ENCODE data around the gene IQCH.

IQCH gene

GRCh38 chr15:67380921-67381320 is 126.3 kb downstream of the IQCH start:
- Histone ChIP-seq H3K27me3 (ENCODE audit: low read depth, low read length) (no peaks in the 10 kb centered on the region), H3K4me3 (ENCODE audit: low read depth in 1 of 2, low read length in 2 of 2) (no peak overlapping the region), H3K36me3 (ENCODE audit: control insufficient read depth in 1 of 2, insufficient read depth in 2 of 2, low read length in 2 of 2) (no peaks in the 10 kb centered on the region), H3K9me3 (ENCODE audit: control insufficient read depth in 1 of 2, low read length in 2 of 2) (no peaks in the 10 kb centered on the region), H3K27ac (ENCODE audit: low read length) (no peak overlapping the region), H3K4me1 (ENCODE audit: control insufficient read depth in 1 of 2, insufficient read depth in 2 of 2, low read length in 2 of 2) (no peaks in the 10 kb centered on the region)

- Histone ChIP-seq H3K27me3 (ENCODE audit: low read depth, low read length) (no peaks in the 10 kb centered on the region), H3K27ac (ENCODE audit: low read length) (no peak overlapping the region), H3K4me3 (ENCODE audit: low read depth in 1 of 2, low read length in 2 of 2) (no peak overlapping the region), H3K36me3 (ENCODE audit: control insufficient read depth in 1 of 2, insufficient read depth in 2 of 2, low read length in 2 of 2) (no peaks in the 10 kb centered on the region), H3K4me1 (ENCODE audit: control insufficient read depth in 1 of 2, insufficient read depth in 2 of 2, low read length in 2 of 2) (no peaks in the 10 kb centered on the region), H3K9me3 (ENCODE audit: control insufficient read depth in 1 of 2, low read length in 2 of 2) (no peaks in the 10 kb centered on the region)
These were observed 126.9 kb downstream of the IQCH start for GRCh38 chr15:67381416-67382045.

- Histone ChIP-seq H3K36me3 (ENCODE audit: control insufficient read depth in 1 of 2, insufficient read depth in 2 of 2, low read length in 2 of 2) (no peaks in the 10 kb centered on the region), H3K4me3 (ENCODE audit: low read depth in 1 of 2, low read length in 2 of 2) (no peak overlapping the region), H3K27me3 (ENCODE audit: low read depth, low read length) (no peaks in the 10 kb centered on the region), H3K27ac (ENCODE audit: low read length) (no peak overlapping the region), H3K4me1 (ENCODE audit: control insufficient read depth in 1 of 2, insufficient read depth in 2 of 2, low read length in 2 of 2) (no peaks in the 10 kb centered on the region), H3K9me3 (ENCODE audit: control insufficient read depth in 1 of 2, low read length in 2 of 2) (no peaks in the 10 kb centered on the region)
These were observed 128.1 kb downstream of the IQCH start for GRCh38 chr15:67382723-67383122.

GRCh38 chr15:67383899-67384298 is 129.3 kb downstream of the IQCH start:
- H3K4me3 ChIP-seq (ENCODE audit: low read depth in 1 of 2, low read length in 2 of 2): no peak overlapping the region
- no peaks in the 10 kb centered on the region for H3K36me3 ChIP-seq (ENCODE audit: control insufficient read depth in 1 of 2, insufficient read depth in 2 of 2, low read length in 2 of 2)
- no peaks in the 10 kb centered on the region for H3K4me1 ChIP-seq (ENCODE audit: control insufficient read depth in 1 of 2, insufficient read depth in 2 of 2, low read length in 2 of 2)
- no peak overlapping the region for H3K27ac ChIP-seq (ENCODE audit: low read length)
- no peaks in the 10 kb centered on the region for H3K9me3 ChIP-seq (ENCODE audit: control insufficient read depth in 1 of 2, low read length in 2 of 2)
- no peaks in the 10 kb centered on the region for H3K27me3 ChIP-seq (ENCODE audit: low read depth, low read length)

GRCh38 chr15:67384761-67385160 is 130.2 kb downstream of the IQCH start:
- no peaks in the 10 kb centered on the region for H3K9me3 ChIP-seq (ENCODE audit: control insufficient read depth in 1 of 2, low read length in 2 of 2)
- no peak overlapping the region for H3K4me3 ChIP-seq (ENCODE audit: low read depth in 1 of 2, low read length in 2 of 2)
- H3K27me3 ChIP-seq (ENCODE audit: low read depth, low read length): no peaks in the 10 kb centered on the region
- no peaks in the 10 kb centered on the region for H3K36me3 ChIP-seq (ENCODE audit: control insufficient read depth in 1 of 2, insufficient read depth in 2 of 2, low read length in 2 of 2)
- H3K27ac ChIP-seq (ENCODE audit: low read length): no peak overlapping the region
- no peaks in the 10 kb centered on the region for H3K4me1 ChIP-seq (ENCODE audit: control insufficient read depth in 1 of 2, insufficient read depth in 2 of 2, low read length in 2 of 2)

- Histone ChIP-seq H3K27ac (ENCODE audit: low read length) (no peak overlapping the region), H3K4me3 (ENCODE audit: low read depth in 1 of 2, low read length in 2 of 2) (no peak overlapping the region), H3K27me3 (ENCODE audit: low read depth, low read length) (no peaks in the 10 kb centered on the region), H3K4me1 (ENCODE audit: control insufficient read depth in 1 of 2, insufficient read depth in 2 of 2, low read length in 2 of 2) (no peaks in the 10 kb centered on the region), H3K36me3 (ENCODE audit: control insufficient read depth in 1 of 2, insufficient read depth in 2 of 2, low read length in 2 of 2) (no peaks in the 10 kb centered on the region), H3K9me3 (ENCODE audit: control insufficient read depth in 1 of 2, low read length in 2 of 2) (no peaks in the 10 kb centered on the region)
These were observed 131.4 kb downstream of the IQCH start for GRCh38 chr15:67385971-67386370.

- H3K4me1 ChIP-seq (ENCODE audit: control insufficient read depth in 1 of 2, insufficient read depth in 2 of 2, low read length in 2 of 2): no peaks in the 10 kb centered on the region
- no peaks in the 10 kb centered on the region for H3K36me3 ChIP-seq (ENCODE audit: control insufficient read depth in 1 of 2, insufficient read depth in 2 of 2, low read length in 2 of 2)
- H3K27me3 ChIP-seq (ENCODE audit: low read depth, low read length): no peaks in the 10 kb centered on the region
- H3K4me3 ChIP-seq (ENCODE audit: low read depth in 1 of 2, low read length in 2 of 2): no peak overlapping the region
- no peaks in the 10 kb centered on the region for H3K9me3 ChIP-seq (ENCODE audit: control insufficient read depth in 1 of 2, low read length in 2 of 2)
- no peak overlapping the region for H3K27ac ChIP-seq (ENCODE audit: low read length)
These were observed 132.4 kb downstream of the IQCH start for GRCh38 chr15:67386947-67387346.

GRCh38 chr15:67389975-67390374 is 135.4 kb downstream of the IQCH start:
- Histone ChIP-seq H3K4me3 (ENCODE audit: low read depth in 1 of 2, low read length in 2 of 2) (no peak overlapping the region), H3K9me3 (ENCODE audit: control insufficient read depth in 1 of 2, low read length in 2 of 2) (no peaks in the 10 kb centered on the region), H3K27ac (ENCODE audit: low read length) (no peak overlapping the region), H3K36me3 (ENCODE audit: control insufficient read depth in 1 of 2, insufficient read depth in 2 of 2, low read length in 2 of 2) (no peaks in the 10 kb centered on the region), H3K4me1 (ENCODE audit: control insufficient read depth in 1 of 2, insufficient read depth in 2 of 2, low read length in 2 of 2) (no peaks in the 10 kb centered on the region), H3K27me3 (ENCODE audit: low read depth, low read length) (no peaks in the 10 kb centered on the region)

GRCh38 chr15:67394873-67395639 is 140.5 kb downstream of the IQCH start:
- no peak overlapping the region for H3K4me3 ChIP-seq (ENCODE audit: low read depth in 1 of 2, low read length in 2 of 2)
- no peaks in the 10 kb centered on the region for H3K4me1 ChIP-seq (ENCODE audit: control insufficient read depth in 1 of 2, insufficient read depth in 2 of 2, low read length in 2 of 2)
- H3K27ac ChIP-seq (ENCODE audit: low read length): no peak overlapping the region
- no peaks in the 10 kb centered on the region for H3K36me3 ChIP-seq (ENCODE audit: control insufficient read depth in 1 of 2, insufficient read depth in 2 of 2, low read length in 2 of 2)
- H3K27me3 ChIP-seq (ENCODE audit: low read depth, low read length): no peaks in the 10 kb centered on the region
- H3K9me3 ChIP-seq (ENCODE audit: control insufficient read depth in 1 of 2, low read length in 2 of 2): no peaks in the 10 kb centered on the region

- H3K36me3 ChIP-seq (ENCODE audit: control insufficient read depth in 1 of 2, insufficient read depth in 2 of 2, low read length in 2 of 2): no peaks in the 10 kb centered on the region
- no peaks in the 10 kb centered on the region for H3K27me3 ChIP-seq (ENCODE audit: low read depth, low read length)
- H3K4me3 ChIP-seq (ENCODE audit: low read depth in 1 of 2, low read length in 2 of 2): no peak overlapping the region
- H3K27ac ChIP-seq (ENCODE audit: low read length): no peak overlapping the region
- H3K9me3 ChIP-seq (ENCODE audit: control insufficient read depth in 1 of 2, low read length in 2 of 2): no peaks in the 10 kb centered on the region
- H3K4me1 ChIP-seq (ENCODE audit: control insufficient read depth in 1 of 2, insufficient read depth in 2 of 2, low read length in 2 of 2): no peaks in the 10 kb centered on the region
These were observed 141.5 kb downstream of the IQCH start for GRCh38 chr15:67396114-67396513.

GRCh38 chr15:67397139-67397538 is 142.6 kb downstream of the IQCH start:
- no peak overlapping the region for H3K4me3 ChIP-seq (ENCODE audit: low read depth in 1 of 2, low read length in 2 of 2)

GRCh38 chr15:67399925-67400324 is 145.3 kb downstream of the IQCH start:
- H3K4me3 ChIP-seq (ENCODE audit: low read depth in 1 of 2, low read length in 2 of 2): no peak overlapping the region
- H3K27ac ChIP-seq (ENCODE audit: low read length): no peak overlapping the region
- H3K36me3 ChIP-seq (ENCODE audit: control insufficient read depth in 1 of 2, insufficient read depth in 2 of 2, low read length in 2 of 2): no peaks in the 10 kb centered on the region
- no peaks in the 10 kb centered on the region for H3K4me1 ChIP-seq (ENCODE audit: control insufficient read depth in 1 of 2, insufficient read depth in 2 of 2, low read length in 2 of 2)
- no peaks in the 10 kb centered on the region for H3K27me3 ChIP-seq (ENCODE audit: low read depth, low read length)
- no peaks in the 10 kb centered on the region for H3K9me3 ChIP-seq (ENCODE audit: control insufficient read depth in 1 of 2, low read length in 2 of 2)

More at GRCh38 chr15:67397139-67397538, 142.6 kb downstream of the IQCH start:
- H3K4me1 ChIP-seq (ENCODE audit: control insufficient read depth in 1 of 2, insufficient read depth in 2 of 2, low read length in 2 of 2): no peaks in the 10 kb centered on the region
- no peaks in the 10 kb centered on the region for H3K9me3 ChIP-seq (ENCODE audit: control insufficient read depth in 1 of 2, low read length in 2 of 2)
- H3K36me3 ChIP-seq (ENCODE audit: control insufficient read depth in 1 of 2, insufficient read depth in 2 of 2, low read length in 2 of 2): no peaks in the 10 kb centered on the region
- H3K27me3 ChIP-seq (ENCODE audit: low read depth, low read length): no peaks in the 10 kb centered on the region
- H3K27ac ChIP-seq (ENCODE audit: low read length): no peak overlapping the region
